ENCODE results near the gene GMDS. TPM values are rescaled to one million over a fixed set of nuclear protein-coding genes. Genes with fewer than 3 reads are reported as not detected.

GMDS gene
- total and polyA plus RNA-seq, 2 of the 13 experiments (the other 11 are each of a cell fraction or from before 2014, with no cell fraction given) = 64.4 to 112 TPM

DNA sequence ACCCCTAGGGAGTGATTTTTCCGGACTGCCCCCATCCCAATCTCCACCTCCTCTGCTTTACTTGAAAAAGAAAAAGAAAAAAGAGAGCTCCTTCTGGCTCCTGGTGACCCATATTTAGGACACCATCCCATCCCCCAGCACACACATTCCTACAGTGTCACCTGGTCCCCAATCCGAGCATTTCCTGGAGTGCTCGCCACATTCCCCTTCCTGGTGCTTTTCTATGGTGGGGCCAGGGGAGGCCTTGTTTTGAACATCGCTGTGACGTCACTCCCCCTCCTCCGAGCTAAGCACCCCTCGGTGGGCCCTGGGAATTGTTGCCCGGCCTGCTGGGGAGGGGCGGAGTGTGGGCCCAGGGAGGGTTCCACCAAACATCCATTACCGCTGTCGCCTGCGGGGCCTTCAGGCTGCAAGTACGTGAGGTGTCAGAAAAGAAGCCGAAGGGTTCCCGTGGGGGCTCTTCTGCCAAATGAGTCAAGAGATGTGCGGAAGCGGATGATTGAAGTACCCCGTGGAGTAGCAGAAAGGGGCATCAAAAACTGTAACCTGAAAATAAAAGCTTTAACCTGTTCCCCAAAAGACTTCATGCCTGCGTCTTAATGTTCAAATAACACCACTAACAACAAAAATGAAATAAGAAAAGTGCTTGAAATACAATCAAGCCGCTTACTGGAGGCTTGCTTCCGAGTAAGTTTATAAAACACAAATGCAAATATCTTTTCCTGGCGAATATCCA lies 638.5 kb downstream of the GMDS start (continued):
- TF ChIP-seq, protein P1, sequence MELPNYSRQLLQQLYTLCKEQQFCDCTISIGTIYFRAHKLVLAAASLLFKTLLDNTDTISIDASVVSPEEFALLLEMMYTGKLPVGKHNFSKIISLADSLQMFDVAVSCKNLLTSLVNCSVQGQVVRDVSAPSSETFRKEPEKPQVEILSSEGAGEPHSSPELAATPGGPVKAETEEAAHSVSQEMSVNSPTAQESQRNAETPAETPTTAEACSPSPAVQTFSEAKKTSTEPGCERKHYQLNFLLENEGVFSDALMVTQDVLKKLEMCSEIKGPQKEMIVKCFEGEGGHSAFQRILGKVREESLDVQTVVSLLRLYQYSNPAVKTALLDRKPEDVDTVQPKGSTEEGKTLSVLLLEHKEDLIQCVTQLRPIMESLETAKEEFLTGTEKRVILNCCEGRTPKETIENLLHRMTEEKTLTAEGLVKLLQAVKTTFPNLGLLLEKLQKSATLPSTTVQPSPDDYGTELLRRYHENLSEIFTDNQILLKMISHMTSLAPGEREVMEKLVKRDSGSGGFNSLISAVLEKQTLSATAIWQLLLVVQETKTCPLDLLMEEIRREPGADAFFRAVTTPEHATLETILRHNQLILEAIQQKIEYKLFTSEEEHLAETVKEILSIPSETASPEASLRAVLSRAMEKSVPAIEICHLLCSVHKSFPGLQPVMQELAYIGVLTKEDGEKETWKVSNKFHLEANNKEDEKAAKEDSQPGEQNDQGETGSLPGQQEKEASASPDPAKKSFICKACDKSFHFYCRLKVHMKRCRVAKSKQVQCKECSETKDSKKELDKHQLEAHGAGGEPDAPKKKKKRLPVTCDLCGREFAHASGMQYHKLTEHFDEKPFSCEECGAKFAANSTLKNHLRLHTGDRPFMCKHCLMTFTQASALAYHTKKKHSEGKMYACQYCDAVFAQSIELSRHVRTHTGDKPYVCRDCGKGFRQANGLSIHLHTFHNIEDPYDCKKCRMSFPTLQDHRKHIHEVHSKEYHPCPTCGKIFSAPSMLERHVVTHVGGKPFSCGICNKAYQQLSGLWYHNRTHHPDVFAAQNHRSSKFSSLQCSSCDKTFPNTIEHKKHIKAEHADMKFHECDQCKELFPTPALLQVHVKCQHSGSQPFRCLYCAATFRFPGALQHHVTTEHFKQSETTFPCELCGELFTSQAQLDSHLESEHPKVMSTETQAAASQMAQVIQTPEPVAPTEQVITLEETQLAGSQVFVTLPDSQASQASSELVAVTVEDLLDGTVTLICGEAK (IDR thresholded peaks at IDR 0.05) = no peak
- TF ChIP-seq, protein P1 (CRISPR knock-in tag; IDR thresholded peaks at IDR 0.05) = no peak
- TF ChIP-seq POGZ (CRISPR knock-in tag; IDR thresholded peaks at IDR 0.05) (no peak), ATF7-NPFF (CRISPR knock-in tag; IDR thresholded peaks at IDR 0.05; ENCODE audit: low read depth) (no peak), KDM6A (CRISPR knock-in tag; IDR thresholded peaks at IDR 0.05; ENCODE audit: low read depth) (no peak), CCAR2 (optimal IDR thresholded peaks at IDR 0.05; ENCODE audit: low read depth, low read length) (no peak), PAWR (CRISPR knock-in tag; IDR thresholded peaks at IDR 0.05; ENCODE audit: borderline replicate concordance) (no peak), POLR2G (IDR thresholded peaks at IDR 0.05; ENCODE audit: low read depth, low read length) (no peak), HMG20B (CRISPR knock-in tag; conservative IDR thresholded peaks at IDR 0.05) (no peak), ZNF572 (CRISPR knock-in tag; IDR thresholded peaks at IDR 0.05) (no peak), RBM22 (optimal IDR thresholded peaks at IDR 0.05; ENCODE audit: low read length) (no peak), KDM1A (CRISPR knock-in tag; IDR thresholded peaks at IDR 0.05) (no peak)
- TF ChIP-seq, protein P2, sequence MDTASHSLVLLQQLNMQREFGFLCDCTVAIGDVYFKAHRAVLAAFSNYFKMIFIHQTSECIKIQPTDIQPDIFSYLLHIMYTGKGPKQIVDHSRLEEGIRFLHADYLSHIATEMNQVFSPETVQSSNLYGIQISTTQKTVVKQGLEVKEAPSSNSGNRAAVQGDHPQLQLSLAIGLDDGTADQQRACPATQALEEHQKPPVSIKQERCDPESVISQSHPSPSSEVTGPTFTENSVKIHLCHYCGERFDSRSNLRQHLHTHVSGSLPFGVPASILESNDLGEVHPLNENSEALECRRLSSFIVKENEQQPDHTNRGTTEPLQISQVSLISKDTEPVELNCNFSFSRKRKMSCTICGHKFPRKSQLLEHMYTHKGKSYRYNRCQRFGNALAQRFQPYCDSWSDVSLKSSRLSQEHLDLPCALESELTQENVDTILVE (CRISPR knock-in tag; IDR thresholded peaks at IDR 0.05) = no peak
- TF ChIP-seq, protein P3, sequence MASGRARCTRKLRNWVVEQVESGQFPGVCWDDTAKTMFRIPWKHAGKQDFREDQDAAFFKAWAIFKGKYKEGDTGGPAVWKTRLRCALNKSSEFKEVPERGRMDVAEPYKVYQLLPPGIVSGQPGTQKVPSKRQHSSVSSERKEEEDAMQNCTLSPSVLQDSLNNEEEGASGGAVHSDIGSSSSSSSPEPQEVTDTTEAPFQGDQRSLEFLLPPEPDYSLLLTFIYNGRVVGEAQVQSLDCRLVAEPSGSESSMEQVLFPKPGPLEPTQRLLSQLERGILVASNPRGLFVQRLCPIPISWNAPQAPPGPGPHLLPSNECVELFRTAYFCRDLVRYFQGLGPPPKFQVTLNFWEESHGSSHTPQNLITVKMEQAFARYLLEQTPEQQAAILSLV (CRISPR knock-in tag; IDR thresholded peaks at IDR 0.05; ENCODE audit: borderline replicate concordance) = no peak
- TF ChIP-seq, protein P4, sequence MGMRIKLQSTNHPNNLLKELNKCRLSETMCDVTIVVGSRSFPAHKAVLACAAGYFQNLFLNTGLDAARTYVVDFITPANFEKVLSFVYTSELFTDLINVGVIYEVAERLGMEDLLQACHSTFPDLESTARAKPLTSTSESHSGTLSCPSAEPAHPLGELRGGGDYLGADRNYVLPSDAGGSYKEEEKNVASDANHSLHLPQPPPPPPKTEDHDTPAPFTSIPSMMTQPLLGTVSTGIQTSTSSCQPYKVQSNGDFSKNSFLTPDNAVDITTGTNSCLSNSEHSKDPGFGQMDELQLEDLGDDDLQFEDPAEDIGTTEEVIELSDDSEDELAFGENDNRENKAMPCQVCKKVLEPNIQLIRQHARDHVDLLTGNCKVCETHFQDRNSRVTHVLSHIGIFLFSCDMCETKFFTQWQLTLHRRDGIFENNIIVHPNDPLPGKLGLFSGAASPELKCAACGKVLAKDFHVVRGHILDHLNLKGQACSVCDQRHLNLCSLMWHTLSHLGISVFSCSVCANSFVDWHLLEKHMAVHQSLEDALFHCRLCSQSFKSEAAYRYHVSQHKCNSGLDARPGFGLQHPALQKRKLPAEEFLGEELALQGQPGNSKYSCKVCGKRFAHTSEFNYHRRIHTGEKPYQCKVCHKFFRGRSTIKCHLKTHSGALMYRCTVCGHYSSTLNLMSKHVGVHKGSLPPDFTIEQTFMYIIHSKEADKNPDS (CRISPR knock-in tag; IDR thresholded peaks at IDR 0.05) = no peak
- TF ChIP-seq, protein P5, sequence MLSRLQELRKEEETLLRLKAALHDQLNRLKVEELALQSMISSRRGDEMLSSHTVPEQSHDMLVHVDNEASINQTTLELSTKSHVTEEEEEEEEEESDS (CRISPR knock-in tag; IDR thresholded peaks at IDR 0.05; ENCODE audit: borderline replicate concordance) = no peak
